Progenitor cell of endocrine pancreas (in vitro differentiated cells): ENCODE data around the gene TOM1L1. TPM values are rescaled to one million over a fixed set of nuclear protein-coding genes. Genes with fewer than 3 reads are reported as not detected.

Experiments
- DNase-seq: peaks from one replicate; pipeline ENCODE4 v3.0.0; 2021; ENCODE audit warnings: low spot score; ENCODE audit not compliant: unreplicated experiment
- H3K27ac Mint-ChIP-seq: 2 replicates; pipeline ENCODE4 v1.8.0; 2021; ENCODE audit warnings: mild to moderate bottlenecking, moderate library complexity, mixed read lengths
- H3K27me3 Mint-ChIP-seq: 2 replicates; pipeline ENCODE4 v1.8.0; 2021; ENCODE audit warnings: mixed read lengths
- H3K36me3 Mint-ChIP-seq: 2 replicates; pipeline ENCODE4 v1.8.0; 2022; ENCODE audit warnings: mixed read lengths; ENCODE audit not compliant: insufficient read depth
- H3K4me1 Mint-ChIP-seq: 2 replicates; pipeline ENCODE4 v1.8.0; 2021; ENCODE audit warnings: low read depth, mixed read lengths
- H3K4me3 Mint-ChIP-seq: 2 replicates; pipeline ENCODE4 v1.8.0; 2021; ENCODE audit warnings: low read depth, mild to moderate bottlenecking, moderate library complexity, mixed read lengths
- H3K9me3 Mint-ChIP-seq: 2 replicates; pipeline ENCODE4 v1.8.0; 2021; ENCODE audit warnings: low read depth, mixed read lengths
- CTCF ChIP-seq: fragments of 200-600 bp; sonication (generic); IDR thresholded peaks from one replicate; pipeline ENCODE4 v1.5.0; 2021; ENCODE audit warnings: antibody characterized with exemption, mild to moderate bottlenecking; ENCODE audit not compliant: unreplicated experiment
- total RNA-seq: library from RNA; stranded (reverse); gene quantifications from 2 replicates; pipeline ENCODE4 v1.2.1, GENCODE V29; 2021

TOM1L1 gene
- total RNA-seq, 1 donor from 2014 or later, result 83.1 TPM

- no peak for DNase-seq
- Mint-ChIP-seq H3K36me3 (peaks cover 19% of the 10 kb centered on the region), H3K27ac (peak overlapping the region; percentile 37), H3K4me1 (peaks cover 1% of the 10 kb centered on the region), H3K9me3 (no peaks in the 10 kb centered on the region), H3K4me3 (no peak overlapping the region), H3K27me3 (no peaks in the 10 kb centered on the region)
- TF ChIP-seq CTCF, result no peak
Observed at GRCh38 chr17:54945231-54945630, 44.6 kb downstream of the TOM1L1 start.

GRCh38 chr17:54945671-54946070 is 45.0 kb downstream of the TOM1L1 start:
- H3K4me3 Mint-ChIP-seq, result no peak overlapping the region

GRCh38 chr17:54947396-54947795 is 46.7 kb downstream of the TOM1L1 start:
- DNase-seq, result no peak
- TF ChIP-seq CTCF, result no peak
- Mint-ChIP-seq H3K27ac (no peak overlapping the region), H3K27me3 (no peaks in the 10 kb centered on the region), H3K4me1 (peaks cover 1% of the 10 kb centered on the region), H3K36me3 (peaks cover 26% of the 10 kb centered on the region), H3K4me3 (no peak overlapping the region), H3K9me3 (no peaks in the 10 kb centered on the region)

More at GRCh38 chr17:54945671-54946070, 45.0 kb downstream of the TOM1L1 start:
- H3K9me3 Mint-ChIP-seq, result no peaks in the 10 kb centered on the region
- peaks cover 1% of the 10 kb centered on the region for H3K4me1 Mint-ChIP-seq
- H3K36me3 Mint-ChIP-seq, result peaks cover 19% of the 10 kb centered on the region
- no peak for TF ChIP-seq CTCF
- DNase-seq, result no peak
- H3K27me3 Mint-ChIP-seq, result no peaks in the 10 kb centered on the region
- peak overlapping the region; percentile 37 for H3K27ac Mint-ChIP-seq

- DNase-seq, result no peak
- Mint-ChIP-seq H3K4me3 (no peak overlapping the region), H3K27ac (peak overlapping the region; percentile 47), H3K27me3 (no peaks in the 10 kb centered on the region), H3K36me3 (peaks cover 25% of the 10 kb centered on the region), H3K4me1 (peaks cover 1% of the 10 kb centered on the region), H3K9me3 (no peaks in the 10 kb centered on the region)
- TF ChIP-seq CTCF, result no peak
Observed at GRCh38 chr17:54948380-54948779, 47.7 kb downstream of the TOM1L1 start.

DNA sequence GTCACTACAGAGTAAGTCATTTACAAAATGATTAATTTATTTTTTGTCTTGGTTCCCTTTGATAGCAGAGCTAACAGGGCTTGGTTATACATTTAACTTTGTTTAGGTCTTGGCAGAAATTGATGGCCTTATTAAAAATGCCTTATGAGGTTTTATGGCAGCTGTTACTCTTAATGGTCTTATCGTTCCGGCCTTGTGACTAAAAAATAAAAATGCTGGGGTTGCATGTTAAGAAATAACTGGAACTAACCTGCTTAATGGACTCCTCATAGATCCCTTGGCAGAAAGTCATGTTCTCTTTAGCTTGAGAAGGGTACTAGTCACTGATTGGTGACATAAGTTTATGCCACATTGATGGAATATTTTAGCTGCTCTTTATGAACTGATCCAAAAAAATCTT is 49.5 kb downstream of the TOM1L1 start:
- no peak overlapping the region for H3K4me3 Mint-ChIP-seq
- no peak overlapping the region for H3K27ac Mint-ChIP-seq
- no peaks in the 10 kb centered on the region for H3K9me3 Mint-ChIP-seq
- TF ChIP-seq CTCF, result no peak
- peaks cover 1% of the 10 kb centered on the region for H3K4me1 Mint-ChIP-seq
- DNase-seq, result no peak
- peaks cover 25% of the 10 kb centered on the region for H3K36me3 Mint-ChIP-seq
- H3K27me3 Mint-ChIP-seq, result no peaks in the 10 kb centered on the region
